H1 (cell line): ENCODE measurements around the gene ABHD12. TPM values are rescaled to one million over a fixed set of nuclear protein-coding genes. Genes with fewer than 3 reads are reported as not detected.

Experiments used
- CTCF ChIA-PET: fragments of 300-600 bp; sonication (Branson Sonifier 250); formaldehyde crosslinking; loops from one replicate; lab custom pipeline; 2021; ENCODE audit not compliant: partially characterized antibody; lab: Charles Lee
- POLR2A ChIA-PET: fragments of 300-600 bp; sonication (Branson Sonifier 250); formaldehyde crosslinking; loops from one replicate; lab custom pipeline; 2021; ENCODE audit warnings: inconsistent platforms; ENCODE audit not compliant: partially characterized antibody; lab: Charles Lee
- DNase-seq, 2 experiments: peaks; one replicate each; pipeline versions ENCODE4 v3.0.0 to v3.0.0-alpha.2; 2010 to 2022; ENCODE audit warnings: low spot score in 2 of 2, low read depth in 1 of 2, mixed read lengths in 1 of 2
- FAIRE-seq: peaks from 2 replicates; lab custom pipeline; 2011; peaks lifted over from hg19 to GRCh38; lab: Jason Lieb, UNC
- H2AFZ ChIP-seq: 2 replicates; pipeline ENCODE4 v1.8.1; 2012; ENCODE audit warnings: low read length, inconsistent platforms
- H2AK5ac ChIP-seq: 2 replicates; pipeline ENCODE4 v1.6.1; 2013; ENCODE audit warnings: low read depth, low read length
- H2BK120ac ChIP-seq: replicated peaks from 2 replicates; pipeline ENCODE3; 2013; ENCODE audit warnings: low read depth, low read length, inconsistent platforms
- H2BK12ac ChIP-seq: 2 replicates; pipeline ENCODE4 v1.6.1; 2013; ENCODE audit warnings: low read depth, low read length
- H2BK15ac ChIP-seq: 2 replicates; pipeline ENCODE4 v1.6.1; 2013; ENCODE audit warnings: low read length
- H2BK20ac ChIP-seq: 2 replicates; pipeline ENCODE4 v1.6.1; 2013; ENCODE audit warnings: low read length
- H2BK5ac ChIP-seq: 2 replicates; pipeline ENCODE4 v1.6.1; 2013; ENCODE audit warnings: low read depth, low read length
- H3K14ac ChIP-seq: 2 replicates; pipeline ENCODE4 v1.6.1; 2013; ENCODE audit warnings: inconsistent platforms; ENCODE audit not compliant: insufficient read length
- H3K18ac ChIP-seq: 2 replicates; pipeline ENCODE4 v1.6.1; 2013; ENCODE audit warnings: low read length; ENCODE audit errors: extremely low read depth
- H3K23ac ChIP-seq: 2 replicates; pipeline ENCODE4 v1.6.1; 2013; ENCODE audit warnings: inconsistent platforms; ENCODE audit not compliant: insufficient read length
- H3K23me2 ChIP-seq: 2 replicates; pipeline ENCODE4 v1.6.1; 2013; ENCODE audit warnings: low read depth, low read length
- H3K27ac ChIP-seq: 2 replicates; pipeline ENCODE4 v1.6.1; 2011; ENCODE audit warnings: low read depth, low read length, inconsistent platforms
- H3K27me3 ChIP-seq, 4 experiments: replicated peaks in 1 of 4; 1 replicate in 1 of 4; 2 replicates in 3 of 4; pipeline versions ENCODE4 v1.6.1 to v1.8.1; 2011 to 2013; ENCODE audit warnings: low read length in 3 of 4, mild to moderate bottlenecking in 3 of 4, inconsistent platforms in 2 of 4, mixed read lengths in 2 of 4, moderate library complexity in 1 of 4; ENCODE audit not compliant: control insufficient read depth in 3 of 4, insufficient read depth in 3 of 4; ENCODE audit errors: extremely low read depth in 1 of 4
- H3K36me3 ChIP-seq, 4 experiments: 2 replicates each; pipeline versions ENCODE4 v1.6.1 to v1.8.1; 2011 to 2013; ENCODE audit warnings: mild to moderate bottlenecking in 4 of 4, low read length in 3 of 4, moderate library complexity in 2 of 4, control low read depth in 1 of 4, inconsistent platforms in 1 of 4; ENCODE audit not compliant: insufficient read depth in 4 of 4, control insufficient read depth in 2 of 4
- H3K4ac ChIP-seq: replicated peaks from 2 replicates; pipeline ENCODE3; 2013; ENCODE audit warnings: low read length, low read depth, mixed read lengths, inconsistent platforms; ENCODE audit not compliant: insufficient read length
- H3K4me1 ChIP-seq, 4 experiments: replicated peaks in 1 of 4; 1 replicate in 1 of 4; 2 replicates in 3 of 4; pipeline versions ENCODE4 v1.6.1 to v1.8.1; 2011 to 2013; ENCODE audit warnings: low read length in 3 of 4, inconsistent platforms in 2 of 4, mixed read lengths in 1 of 4; ENCODE audit not compliant: insufficient read depth in 4 of 4, control insufficient read depth in 3 of 4
- H3K4me2 ChIP-seq, 2 experiments: 2 replicates each; pipeline versions ENCODE4 v1.6.1 to v1.8.1; 2011 to 2013; ENCODE audit warnings: low read depth in 2 of 2, low read length in 2 of 2, control low read depth in 1 of 2, inconsistent platforms in 1 of 2, mild to moderate bottlenecking in 1 of 2; ENCODE audit not compliant: insufficient read depth in 1 of 2
- H3K4me3 ChIP-seq, 4 experiments: fragments of 200-600, 300-600 bp in 1 of 4; sonication (generic), shearing (Covaris generic), sonication (Bioruptor Twin) in 1 of 4; 2 replicates each; pipeline versions ENCODE4 v1.5.1 to v1.8.1; 2011 to 2016; ENCODE audit warnings: low read length in 4 of 4, low read depth in 3 of 4, control low read depth in 2 of 4, inconsistent platforms in 2 of 4, mild to moderate bottlenecking in 2 of 4, mixed read lengths in 1 of 4, moderate library complexity in 1 of 4; ENCODE audit not compliant: insufficient read depth in 2 of 4; ENCODE audit errors: extremely low read depth in 1 of 4
- H3K56ac ChIP-seq: replicated peaks from 2 replicates; pipeline ENCODE3; 2013; ENCODE audit warnings: low read depth, mild to moderate bottlenecking, mixed read lengths, low read length, inconsistent platforms; ENCODE audit not compliant: insufficient read length
- H3K79me1 ChIP-seq: 2 replicates; pipeline ENCODE4 v1.6.1; 2013; ENCODE audit warnings: low read depth, low read length, control low read depth
- H3K79me2 ChIP-seq, 2 experiments: 2 replicates each; pipeline versions ENCODE4 v1.6.1 to v1.8.1; 2012 to 2013; ENCODE audit warnings: low read length in 2 of 2, mild to moderate bottlenecking in 2 of 2, inconsistent platforms in 1 of 2; ENCODE audit not compliant: insufficient read depth in 2 of 2, control insufficient read depth in 1 of 2
- H3K9ac ChIP-seq, 4 experiments: replicated peaks in 1 of 4; 1 replicate in 1 of 4; 2 replicates in 3 of 4; pipeline versions ENCODE4 v1.6.1 to v1.8.1; 2011 to 2013; ENCODE audit warnings: low read depth in 3 of 4, low read length in 3 of 4, control low read depth in 2 of 4, mild to moderate bottlenecking in 2 of 4, moderate library complexity in 2 of 4, inconsistent platforms in 1 of 4; ENCODE audit errors: extremely low read depth in 1 of 4
- H3K9me3 ChIP-seq, 2 experiments: 2 replicates each; pipeline versions ENCODE4 v1.6.1 to v1.8.1; 2012 to 2013; ENCODE audit warnings: mild to moderate bottlenecking in 2 of 2, moderate library complexity in 2 of 2, control low read depth in 1 of 2, inconsistent platforms in 1 of 2, low read depth in 1 of 2, low read length in 1 of 2, mixed read lengths in 1 of 2; ENCODE audit not compliant: insufficient read depth in 2 of 2
- H4K20me1 ChIP-seq, 2 experiments: replicated peaks in 1 of 2; 2 replicates each; pipeline versions ENCODE3 to v1.8.1; 2011 to 2013; ENCODE audit warnings: inconsistent platforms in 2 of 2, low read length in 2 of 2, mild to moderate bottlenecking in 1 of 2; ENCODE audit not compliant: insufficient read depth in 2 of 2, control insufficient read depth in 1 of 2
- H4K5ac ChIP-seq: 2 replicates; pipeline ENCODE4 v1.6.1; 2013; ENCODE audit warnings: low read length, low read depth, mixed read lengths, inconsistent platforms; ENCODE audit not compliant: insufficient read length
- H4K8ac ChIP-seq: 2 replicates; pipeline ENCODE4 v1.8.0; 2013; ENCODE audit warnings: mild to moderate bottlenecking, moderate library complexity, low read length, inconsistent platforms; ENCODE audit not compliant: insufficient read depth; ENCODE audit errors: extremely low read depth
- H4K91ac ChIP-seq: replicated peaks from 2 replicates; pipeline ENCODE3; 2013; ENCODE audit warnings: low read length, mixed read lengths, inconsistent platforms; ENCODE audit not compliant: insufficient read length
- BRCA1 ChIP-seq: IDR thresholded peaks from 2 replicates; pipeline ENCODE4 v1.6.1; 2012; ENCODE audit warnings: low read depth, low read length, improper control_type of control experiment
- FOSL1 ChIP-seq: IDR thresholded peaks from 2 replicates; pipeline ENCODE4 v1.6.1; 2011; ENCODE audit warnings: mild to moderate bottlenecking, low read depth, low read length, moderate library complexity; ENCODE audit not compliant: insufficient read depth
- HDAC6 ChIP-seq: IDR thresholded peaks from one replicate; pipeline ENCODE4 v1.7.1; 2012; ENCODE audit warnings: low read depth, mild to moderate bottlenecking, inconsistent platforms, low read length, moderate library complexity
- KDM5A ChIP-seq: fragments of 200-600 bp; IDR thresholded peaks from 2 replicates; pipeline ENCODE4 v1.7.1; 2012; ENCODE audit warnings: mild to moderate bottlenecking, low read length, inconsistent platforms, mixed read lengths
- PHF8 ChIP-seq: fragments of 200-600 bp; sonication (generic); conservative IDR thresholded peaks from 2 replicates; pipeline ENCODE4 v1.7.1; 2012; ENCODE audit warnings: low read depth, mild to moderate bottlenecking, inconsistent platforms, low read length, moderate library complexity
- RXRA ChIP-seq: IDR thresholded peaks from 2 replicates; pipeline ENCODE4 v1.6.1; 2011; ENCODE audit warnings: low read depth, mild to moderate bottlenecking, low read length, moderate library complexity; ENCODE audit not compliant: insufficient read depth
- SP4 ChIP-seq: IDR thresholded peaks from 2 replicates; pipeline ENCODE4 v1.6.1; 2012; ENCODE audit warnings: low read length, inconsistent platforms
- TCF12 ChIP-seq: IDR thresholded peaks from 2 replicates; pipeline ENCODE4 v1.6.1; 2011; ENCODE audit warnings: low read depth, mild to moderate bottlenecking, low read length
- WGBS, 2 experiments: shearing (Covaris generic) in 1 of 2; methylation state at CpG; one replicate each; pipeline versions ENCODE4 v1.1.6 to v1.1.7; 2013 to 2015; ENCODE audit warnings: low lambda C conversion rate in 2 of 2, mixed read lengths in 2 of 2, inconsistent platforms in 1 of 2, low coverage in 1 of 2, missing lambda C conversion rate in 1 of 2; ENCODE audit not compliant: insufficient replicate concordance in 2 of 2, insufficient coverage in 1 of 2, insufficient read length in 1 of 2; ENCODE audit errors: extremely low coverage in 1 of 2, missing lambda C conversion rate in 1 of 2; 5-methylcytosine and 5-hydroxymethylcytosine counted together
- polyA plus RNA-seq, 7 experiments: library from polyadenylated mRNA; depleted of rRNA in 3 of 7; stranded (reverse) in 5 of 7; unstranded in 2 of 7; fragments of >200 nt in 5 of 7; fragments of 200-250 nt in 2 of 7; gene quantifications; 1 replicate in 5 of 7; 2 replicates in 1 of 7; 4 replicates in 1 of 7; pipeline versions ENCODE4 v1.2.1 to v1.2.3, GENCODE V29; 2011 to 2013; ENCODE audit warnings: missing spikeins in 2 of 7, mixed read lengths in 2 of 7
- total RNA-seq: library from RNA; stranded (reverse); fragmentation: NEBNext Ultra II Directional; extraction: Animal tissue kit (Norgen Biotek cat#: 25700); gene quantifications from 2 replicates; pipeline ENCODE4 v1.2.1, GENCODE V29; 2021
- TF ChIP-seq, protein P1 (sequence below), 3 experiments: IDR thresholded peaks; 1 replicate in 2 of 3; 2 replicates in 1 of 3; pipeline versions ENCODE4 v1.5.1 to v1.6.1; 2011; ENCODE audit warnings: low read length in 3 of 3, mild to moderate bottlenecking in 3 of 3, inconsistent platforms in 2 of 3, low read depth in 1 of 3, moderate library complexity in 1 of 3; ENCODE audit not compliant: insufficient read depth in 1 of 3; ENCODE audit errors: control extremely low read depth in 1 of 3

Gene ABHD12
- total and polyA plus RNA-seq, 2 of the 8 experiments (the other 6 are each of a cell fraction or from before 2014, with no cell fraction given), result 31.3 to 59.5 TPM

DNA sequence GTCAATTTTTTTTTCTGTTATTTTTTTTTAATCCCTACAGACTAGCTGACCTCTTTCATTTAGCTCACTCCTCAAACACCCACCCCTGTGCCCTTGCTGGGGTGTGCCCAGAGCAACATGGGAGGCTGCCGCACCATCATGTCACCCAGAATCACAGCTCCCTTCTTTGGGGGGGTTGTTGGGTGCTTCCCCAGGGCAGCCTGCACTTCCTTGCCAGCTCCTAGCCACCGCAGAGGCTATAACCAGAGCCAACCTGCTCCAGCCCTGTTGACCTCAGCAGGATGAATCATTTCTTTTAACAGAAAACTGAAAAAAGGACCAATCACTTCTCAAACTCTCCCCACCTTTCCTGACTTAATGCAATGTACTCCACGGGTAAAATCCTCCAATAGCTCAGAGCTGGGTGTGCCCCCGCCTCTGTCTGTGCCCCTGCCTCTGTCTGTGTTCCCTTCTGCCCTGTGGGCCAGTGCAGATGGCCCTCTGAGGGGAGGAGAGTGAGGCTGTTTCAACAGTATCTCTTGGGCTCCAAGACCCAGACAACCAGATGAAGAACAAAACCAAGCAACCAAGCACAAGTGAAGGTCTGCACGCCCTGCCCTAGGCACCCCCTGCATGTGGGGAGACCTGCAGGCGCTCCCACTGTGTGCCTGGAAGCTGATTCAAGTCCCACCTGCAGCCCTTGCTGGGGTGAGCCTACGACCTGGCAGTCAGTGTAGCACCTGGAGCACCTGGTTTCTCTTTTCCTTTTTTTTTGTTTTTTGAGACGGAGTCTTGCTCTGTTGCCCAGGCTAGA, 75.0 kb downstream of the ABHD12 start:
- H2BK20ac ChIP-seq, result no peak overlapping the region
- POLR2A ChIA-PET, result interaction anchor here (1.0 kb wide), 1 partner anchor 92 kb away, joined by 3 read pairs; the partner anchor contains the start of gene GINS1
- TF ChIP-seq FOSL1, result no peak
- no peak for TF ChIP-seq PHF8
- TF ChIP-seq HDAC6, result no peak
- no peak for TF ChIP-seq BRCA1
- no peak for TF ChIP-seq RXRA
- no peak for TF ChIP-seq SP4
- TF ChIP-seq KDM5A, result no peak
- TF ChIP-seq TCF12, result no peak
- TF ChIP-seq, protein P1, sequence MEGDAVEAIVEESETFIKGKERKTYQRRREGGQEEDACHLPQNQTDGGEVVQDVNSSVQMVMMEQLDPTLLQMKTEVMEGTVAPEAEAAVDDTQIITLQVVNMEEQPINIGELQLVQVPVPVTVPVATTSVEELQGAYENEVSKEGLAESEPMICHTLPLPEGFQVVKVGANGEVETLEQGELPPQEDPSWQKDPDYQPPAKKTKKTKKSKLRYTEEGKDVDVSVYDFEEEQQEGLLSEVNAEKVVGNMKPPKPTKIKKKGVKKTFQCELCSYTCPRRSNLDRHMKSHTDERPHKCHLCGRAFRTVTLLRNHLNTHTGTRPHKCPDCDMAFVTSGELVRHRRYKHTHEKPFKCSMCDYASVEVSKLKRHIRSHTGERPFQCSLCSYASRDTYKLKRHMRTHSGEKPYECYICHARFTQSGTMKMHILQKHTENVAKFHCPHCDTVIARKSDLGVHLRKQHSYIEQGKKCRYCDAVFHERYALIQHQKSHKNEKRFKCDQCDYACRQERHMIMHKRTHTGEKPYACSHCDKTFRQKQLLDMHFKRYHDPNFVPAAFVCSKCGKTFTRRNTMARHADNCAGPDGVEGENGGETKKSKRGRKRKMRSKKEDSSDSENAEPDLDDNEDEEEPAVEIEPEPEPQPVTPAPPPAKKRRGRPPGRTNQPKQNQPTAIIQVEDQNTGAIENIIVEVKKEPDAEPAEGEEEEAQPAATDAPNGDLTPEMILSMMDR (IDR thresholded peaks at IDR 0.05; ENCODE audit: control extremely low read depth in 1 of 3, insufficient read depth in 1 of 3, low read depth in 1 of 3, low read length in 3 of 3), result no peak

More for the DNA sequence above, 75.0 kb downstream of the ABHD12 start:
- H4K20me1 ChIP-seq, result peaks cover 0 to 10% of the 10 kb centered on the region in 2 experiments
- 0 out of 2 replicates have a peak, but pooled peaks cover 1% of the 10 kb centered on the region for H3K23me2 ChIP-seq
- no peak overlapping the region for H2AFZ ChIP-seq
- H3K27ac ChIP-seq, result no peak overlapping the region
- H3K4me3 ChIP-seq, result no peak overlapping the region
- H3K9ac ChIP-seq, result no peak overlapping the region
- H3K14ac ChIP-seq, result no peak overlapping the region
- peaks cover 0 to 7% (median 1%) of the 10 kb centered on the region in 4 experiments; a peak in 2 of 8 replicates for H3K36me3 ChIP-seq
- no peak for FAIRE-seq
- H3K4me1 ChIP-seq, result peaks cover 0 to 2% (median 0%) of the 10 kb centered on the region in 4 experiments; a peak in 2 of 7 replicates
- H3K79me2 ChIP-seq, result peaks cover 0 to 4% of the 10 kb centered on the region in 2 experiments; a peak in 1 of 4 replicates
- no peak overlapping the region for H3K56ac ChIP-seq
- H3K4ac ChIP-seq, result no peak overlapping the region
- no peak overlapping the region for H3K18ac ChIP-seq
- no peaks in the 10 kb centered on the region for H3K27me3 ChIP-seq
- CTCF ChIA-PET, result interaction anchor here (1.0 to 5.5 kb wide), 6 partner anchors 12 to 83 kb away, joined by 3 to 42 read pairs (median 10); no protein-coding TSS in a partner anchor
- H2BK12ac ChIP-seq, result no peak overlapping the region
- H4K5ac ChIP-seq, result no peak overlapping the region
- 92% methylated on average over 8 of the region's 8 CpGs; no CpG with 5 or more reads in 1 of the 2 experiments for WGBS, 2 experiments
- H2BK120ac ChIP-seq, result no peak overlapping the region
- no peak overlapping the region for H4K91ac ChIP-seq
- peaks cover 0 to 4% of the 10 kb centered on the region in 2 experiments; a peak in 1 of 4 replicates for H3K9me3 ChIP-seq
- no peak overlapping the region for H2AK5ac ChIP-seq
- no peak overlapping the region for H2BK15ac ChIP-seq
- no peak overlapping the region for H3K23ac ChIP-seq
- H4K8ac ChIP-seq, result no peak overlapping the region; the same call in 1 of the 2 replicates
- DNase-seq, result no peak
- H2BK5ac ChIP-seq, result no peak overlapping the region; the same call in 1 of the 2 replicates
- H3K79me1 ChIP-seq, result peaks cover 2% of the 10 kb centered on the region
- H3K4me2 ChIP-seq, result no peak overlapping the region
